ENCODE results near the gene NUMA1. TPM values are rescaled to one million over a fixed set of nuclear protein-coding genes. Genes with fewer than 3 reads are reported as not detected.

NUMA1 gene
- total and polyA plus RNA-seq, 4 donors = 79.9 to 277 (median 164) TPM

DNA sequence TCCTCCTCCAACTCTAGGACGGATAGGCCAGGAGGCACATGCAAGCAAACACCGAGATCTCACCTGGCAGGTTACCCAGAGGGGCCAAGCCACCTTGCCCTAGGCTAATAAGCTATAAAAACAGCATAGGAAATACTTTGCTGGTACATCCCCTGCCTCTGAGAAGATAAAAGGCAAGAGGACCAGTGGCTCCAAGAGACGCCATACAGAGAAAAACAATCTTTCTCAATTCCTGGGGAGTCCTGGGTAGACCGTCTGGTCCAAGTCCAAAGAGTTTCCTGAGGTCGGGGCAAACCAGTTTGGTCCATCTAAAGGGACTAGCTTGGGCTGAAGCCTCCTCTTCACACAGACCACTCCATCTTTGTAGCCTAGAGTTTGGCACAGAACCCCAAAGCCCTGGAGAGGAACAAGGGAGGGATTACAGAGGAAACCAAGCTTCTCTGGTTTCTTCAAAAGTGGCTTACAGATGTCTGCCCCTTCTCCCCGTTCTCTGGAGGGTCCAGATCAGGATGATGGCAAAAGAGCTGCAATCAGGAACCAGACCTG, 40.4 kb downstream of the NUMA1 start:
- Histone ChIP-seq H3K9me3 (ENCODE audit: control insufficient read depth in 4 of 4, insufficient read depth in 3 of 4, low read length in 3 of 4) (no peaks in the 10 kb centered on the region), H3K4me3 (peak overlapping the region; percentile 58), H3K36me3 (ENCODE audit: control insufficient read depth in 4 of 4, insufficient read depth in 4 of 4, low read length in 4 of 4) (peaks cover 3 to 5% (median 4%) of the 10 kb centered on the region in 4 donors), H3K27ac (ENCODE audit: low read depth in 1 of 2, low read length in 1 of 2) (peak overlapping the region; percentile 91 to 100), H3K4me1 (ENCODE audit: control insufficient read depth in 5 of 5, insufficient read depth in 5 of 5, low read length in 5 of 5) (peaks cover 7 to 69% (median 37%) of the 10 kb centered on the region in 5 donors), H3K9ac (ENCODE audit: insufficient read depth in 1 of 2, low read length in 2 of 2) (peak overlapping the region; percentile 71 to 99), H3K27me3 (ENCODE audit: control insufficient read depth in 3 of 3, insufficient read depth in 3 of 3, low read length in 2 of 3) (no peaks in the 10 kb centered on the region)
- TF ChIP-seq, protein P1, sequence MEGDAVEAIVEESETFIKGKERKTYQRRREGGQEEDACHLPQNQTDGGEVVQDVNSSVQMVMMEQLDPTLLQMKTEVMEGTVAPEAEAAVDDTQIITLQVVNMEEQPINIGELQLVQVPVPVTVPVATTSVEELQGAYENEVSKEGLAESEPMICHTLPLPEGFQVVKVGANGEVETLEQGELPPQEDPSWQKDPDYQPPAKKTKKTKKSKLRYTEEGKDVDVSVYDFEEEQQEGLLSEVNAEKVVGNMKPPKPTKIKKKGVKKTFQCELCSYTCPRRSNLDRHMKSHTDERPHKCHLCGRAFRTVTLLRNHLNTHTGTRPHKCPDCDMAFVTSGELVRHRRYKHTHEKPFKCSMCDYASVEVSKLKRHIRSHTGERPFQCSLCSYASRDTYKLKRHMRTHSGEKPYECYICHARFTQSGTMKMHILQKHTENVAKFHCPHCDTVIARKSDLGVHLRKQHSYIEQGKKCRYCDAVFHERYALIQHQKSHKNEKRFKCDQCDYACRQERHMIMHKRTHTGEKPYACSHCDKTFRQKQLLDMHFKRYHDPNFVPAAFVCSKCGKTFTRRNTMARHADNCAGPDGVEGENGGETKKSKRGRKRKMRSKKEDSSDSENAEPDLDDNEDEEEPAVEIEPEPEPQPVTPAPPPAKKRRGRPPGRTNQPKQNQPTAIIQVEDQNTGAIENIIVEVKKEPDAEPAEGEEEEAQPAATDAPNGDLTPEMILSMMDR (IDR thresholded peaks at IDR 0.05; ENCODE audit: control extremely low read depth, extremely low read depth) = no peak
- WGBS, 2 donors = 13 to 14% methylated on average over 6 of the region's 6 CpGs
- ATAC-seq (ENCODE audit: insufficient read depth, low FRiP score) (no peak), DNase-seq (peak in 2 of 3 donors; percentile 29 to 32)

DNA sequence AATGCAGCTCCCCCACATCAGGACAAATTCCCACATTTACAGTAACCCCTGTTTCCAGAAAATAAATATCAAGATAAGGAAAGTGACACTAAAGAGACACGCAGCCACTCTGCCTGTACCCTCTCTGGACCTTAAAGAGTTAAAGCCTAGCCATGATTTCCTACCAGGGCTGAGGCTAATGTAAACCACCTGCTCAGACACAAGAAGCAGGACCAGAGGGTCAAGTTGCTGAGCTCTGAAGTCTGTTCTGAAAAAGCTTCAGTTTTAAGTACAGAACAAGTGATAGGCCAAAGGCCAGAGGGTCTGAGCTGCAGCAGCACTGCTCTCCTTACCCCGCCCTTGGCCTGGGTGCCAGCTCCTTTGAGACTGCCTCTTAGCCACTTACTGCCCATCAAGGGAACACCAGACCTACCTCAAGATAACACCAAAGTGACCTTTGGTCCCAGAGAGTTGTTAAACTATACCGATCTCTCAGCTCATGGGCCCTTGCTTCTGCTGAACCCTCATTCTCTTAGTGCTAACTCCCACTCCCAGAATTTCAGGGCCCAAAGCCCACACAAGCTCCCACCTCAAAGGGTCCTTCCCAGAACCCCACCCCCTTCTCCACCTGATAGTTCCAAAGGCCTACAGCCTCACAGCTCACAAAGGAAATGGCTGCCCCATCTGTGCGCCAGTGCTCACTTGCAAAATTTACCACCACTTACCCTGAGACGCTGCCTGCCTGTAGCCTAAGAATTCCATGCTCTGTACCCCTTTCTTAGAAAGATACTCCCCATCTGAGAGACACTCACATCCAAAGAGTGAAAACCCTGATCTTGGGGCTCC, 41.1 kb downstream of the NUMA1 start:
- Histone ChIP-seq H3K4me3 (peak overlapping the region; percentile 17), H3K9me3 (ENCODE audit: control insufficient read depth in 4 of 4, insufficient read depth in 3 of 4, low read length in 3 of 4) (no peaks in the 10 kb centered on the region), H3K27me3 (ENCODE audit: control insufficient read depth in 3 of 3, insufficient read depth in 3 of 3, low read length in 2 of 3) (no peaks in the 10 kb centered on the region), H3K9ac (ENCODE audit: insufficient read depth in 1 of 2, low read length in 2 of 2) (peak overlapping the region; percentile 71 to 99), H3K27ac (ENCODE audit: low read depth in 1 of 2, low read length in 1 of 2) (peak overlapping the region; percentile 91 to 100), H3K36me3 (ENCODE audit: control insufficient read depth in 4 of 4, insufficient read depth in 4 of 4, low read length in 4 of 4) (peaks cover 3 to 10% (median 7%) of the 10 kb centered on the region in 4 donors), H3K4me1 (ENCODE audit: control insufficient read depth in 5 of 5, insufficient read depth in 5 of 5, low read length in 5 of 5) (peaks cover 7 to 65% (median 37%) of the 10 kb centered on the region in 5 donors)
- peak; percentile 59 to 88 (median 81) for DNase-seq
- TF ChIP-seq, protein P1 (IDR thresholded peaks at IDR 0.05; ENCODE audit: control extremely low read depth, extremely low read depth) = no peak
- ATAC-seq (ENCODE audit: insufficient read depth, low FRiP score) = peak; percentile 11
- 22 to 41% methylated on average over 5 of the region's 5 CpGs for WGBS, 2 donors

DNA sequence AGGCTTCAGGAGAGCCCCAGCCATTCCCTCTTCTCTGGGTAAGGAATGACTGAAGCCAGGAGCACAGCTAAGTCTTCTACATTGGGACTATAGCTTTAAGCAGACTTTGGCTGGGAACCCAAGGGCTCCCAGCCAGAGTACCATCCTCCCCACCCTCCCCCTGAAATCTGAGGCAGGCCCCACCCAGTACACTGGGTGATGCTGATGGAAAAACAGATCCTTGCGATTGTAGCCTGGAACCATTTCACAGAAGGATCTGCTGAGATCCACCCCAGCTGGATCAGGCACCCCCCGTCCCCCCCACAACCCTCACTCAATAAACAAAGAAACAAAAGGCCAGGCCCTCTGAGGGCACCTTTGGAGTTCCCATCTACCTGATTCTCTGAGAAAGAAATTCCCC, 41.9 kb downstream of the NUMA1 start:
- no peaks in the 10 kb centered on the region for H3K9me3 ChIP-seq (ENCODE audit: control insufficient read depth in 4 of 4, insufficient read depth in 3 of 4, low read length in 3 of 4)
- peaks cover 9 to 16% (median 11%) of the 10 kb centered on the region in 4 donors for H3K36me3 ChIP-seq (ENCODE audit: control insufficient read depth in 4 of 4, insufficient read depth in 4 of 4, low read length in 4 of 4)
- no peaks in the 10 kb centered on the region for H3K27me3 ChIP-seq (ENCODE audit: control insufficient read depth in 3 of 3, insufficient read depth in 3 of 3, low read length in 2 of 3)
- peak overlapping the region; percentile 46 to 99 for H3K9ac ChIP-seq (ENCODE audit: insufficient read depth in 1 of 2, low read length in 2 of 2)
- 35 to 71% methylated on average over 2 of the region's 2 CpGs for WGBS, 2 donors
- TF ChIP-seq, protein P1 (IDR thresholded peaks at IDR 0.05; ENCODE audit: control extremely low read depth, extremely low read depth) = no peak
- DNase-seq (peak; percentile 72 to 91 (median 84)), ATAC-seq (ENCODE audit: insufficient read depth, low FRiP score) (no peak)
- H3K4me1 ChIP-seq (ENCODE audit: control insufficient read depth in 5 of 5, insufficient read depth in 5 of 5, low read length in 5 of 5) = peaks cover 7 to 60% (median 37%) of the 10 kb centered on the region in 5 donors
- H3K27ac ChIP-seq (ENCODE audit: low read depth in 1 of 2, low read length in 1 of 2) = peak overlapping the region; percentile 91 to 100
- H3K4me3 ChIP-seq = peak overlapping the region; percentile 17
